OCI-LY3 (cell line): ENCODE results near the gene ZNF569.

ENCODE experiments used
- CTCF ChIP-seq: fragments of 200-600, 300-600 bp; sonication (generic); IDR thresholded peaks from 2 replicates; pipeline ENCODE4 v1.5.1; 2014; ENCODE audit warnings: antibody characterized with exemption, low read length, low read depth
- EZH2phosphoT487 ChIP-seq: fragments of 200-600 bp; shearing (Covaris generic); IDR thresholded peaks from 2 replicates; pipeline ENCODE4 v1.6.1; 2018; ENCODE audit warnings: antibody characterized with exemption, mixed run types, low read depth

DNA sequence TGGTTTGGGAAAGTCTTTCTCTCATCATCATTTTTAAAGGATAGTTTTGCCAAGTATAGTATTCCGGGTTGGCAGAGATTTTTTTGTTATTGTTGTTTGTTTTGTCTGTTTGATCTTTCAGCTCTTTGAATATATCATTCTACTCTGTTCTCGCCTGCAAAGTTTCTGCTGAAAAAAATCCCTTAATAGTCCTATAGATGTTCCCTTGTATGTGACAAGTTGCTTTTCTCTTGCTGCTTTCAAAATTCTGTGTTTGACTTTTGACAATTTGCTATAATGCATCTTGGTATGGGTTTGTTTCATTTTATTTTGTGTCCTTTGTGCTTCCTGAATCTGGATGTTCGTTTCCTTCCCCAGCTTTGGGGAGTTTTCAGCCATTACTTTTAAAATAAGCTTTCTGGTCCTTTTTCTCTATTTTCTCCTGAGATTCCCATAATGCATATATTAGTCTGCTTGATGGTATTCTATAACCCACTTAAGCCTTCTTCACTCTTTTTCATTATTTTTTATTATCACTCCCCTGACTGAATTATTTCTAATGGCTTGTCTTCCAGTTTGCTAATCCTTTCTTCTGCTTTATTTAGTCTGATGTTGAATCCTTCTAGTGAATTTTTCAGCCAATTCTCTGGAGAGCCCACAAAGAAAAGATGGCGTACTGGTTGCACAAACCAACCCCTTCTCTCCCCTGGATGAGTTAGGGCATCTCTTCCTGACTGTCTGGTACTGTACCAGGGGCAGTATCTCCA lies 14.6 kb downstream of the ZNF569 start:
- TF ChIP-seq CTCF, result no peak
- no peak for TF ChIP-seq EZH2phosphoT487
